ENCODE data around the gene RNASE7. TPM values are rescaled to one million over a fixed set of nuclear protein-coding genes. Genes with fewer than 3 reads are reported as not detected.

The RNASE7 gene
- total RNA-seq, 1 donor from 2014 or later: 22.1 TPM

GRCh38 chr14:21068521-21069387 lies 26.6 kb downstream of the RNASE7 start:
- DNase-seq (ENCODE audit: low spot score): peak; percentile 60

- no peak for DNase-seq (ENCODE audit: low spot score)
Observed at GRCh38 chr14:21069388-21070082, 27.4 kb downstream of the RNASE7 start.

GRCh38 chr14:21070083-21070609 lies 28.0 kb downstream of the RNASE7 start, which contains the start of gene ARHGEF40:
TSS of gene ARHGEF40 (plus strand) at chr14:21070304. CDS start at chr14:21070397, 93 bp downstream.
- peak; percentile 57 for DNase-seq (ENCODE audit: low spot score)

GRCh38 chr14:21070610-21071224 lies 28.6 kb downstream of the RNASE7 start:
- DNase-seq (ENCODE audit: low spot score): no peak

- peak; percentile 82 for DNase-seq (ENCODE audit: low spot score)
Observed at GRCh38 chr14:21071225-21072030, 29.3 kb downstream of the RNASE7 start.

- DNase-seq (ENCODE audit: low spot score): no peak
Observed at GRCh38 chr14:21072031-21072473, 29.9 kb downstream of the RNASE7 start.

GRCh38 chr14:21072781-21073339 lies 30.7 kb downstream of the RNASE7 start:
- DNase-seq (ENCODE audit: low spot score): peak; percentile 66

GRCh38 chr14:21073921-21074320 lies 31.8 kb downstream of the RNASE7 start:
- no peak for DNase-seq (ENCODE audit: low spot score)

GRCh38 chr14:21074398-21075272 lies 32.5 kb downstream of the RNASE7 start:
- no peak for DNase-seq (ENCODE audit: low spot score)

- no peak for DNase-seq (ENCODE audit: low spot score)
Observed at GRCh38 chr14:21075719-21076437, 33.7 kb downstream of the RNASE7 start.

- DNase-seq (ENCODE audit: low spot score): no peak
Observed at GRCh38 chr14:21077672-21078071, 35.5 kb downstream of the RNASE7 start.

- DNase-seq (ENCODE audit: low spot score): no peak
Observed at GRCh38 chr14:21078287-21078686, 36.1 kb downstream of the RNASE7 start.

- no peak for DNase-seq (ENCODE audit: low spot score)
Observed at GRCh38 chr14:21078726-21079125, 36.6 kb downstream of the RNASE7 start.

- DNase-seq (ENCODE audit: low spot score): no peak
Observed at GRCh38 chr14:21081521-21082142, 39.5 kb downstream of the RNASE7 start.

- no peak for DNase-seq (ENCODE audit: low spot score)
Observed at GRCh38 chr14:21083565-21084325, 41.6 kb downstream of the RNASE7 start.

GRCh38 chr14:21084396-21084795 lies 42.2 kb downstream of the RNASE7 start:
- no peak for DNase-seq (ENCODE audit: low spot score)

- no peak for DNase-seq (ENCODE audit: low spot score)
Observed at GRCh38 chr14:21084998-21085853, 43.1 kb downstream of the RNASE7 start.
